Liver (tissue), 9 donors: ENCODE measurements around the gene C1orf94. TPM values are rescaled to one million over a fixed set of nuclear protein-coding genes. Genes with fewer than 3 reads are reported as not detected.

ENCODE experiments used
- DNase-seq: peaks from one replicate; pipeline ENCODE4 v3.0.0-alpha.2; 2017; ENCODE audit warnings: low spot score
- H3K27ac ChIP-seq, 2 donors: one replicate each; pipeline ENCODE4 v1.7.0; 2013; ENCODE audit warnings: inconsistent platforms in 2 of 2, low read length in 2 of 2, control low read depth in 1 of 2, low read depth in 1 of 2, mild to moderate bottlenecking in 1 of 2
- H3K27me3 ChIP-seq, 4 donors: one replicate each; pipeline versions ENCODE4 v1.6.1 to v1.7.0; 2013; ENCODE audit warnings: low read length in 3 of 4, inconsistent platforms in 1 of 4, mild to moderate bottlenecking in 1 of 4, moderate library complexity in 1 of 4; ENCODE audit not compliant: control insufficient read depth in 4 of 4, insufficient read depth in 4 of 4
- H3K36me3 ChIP-seq, 4 donors: one replicate each; pipeline versions ENCODE4 v1.6.1 to v1.7.0; 2013; ENCODE audit warnings: low read length in 3 of 4, mild to moderate bottlenecking in 3 of 4, low read depth in 1 of 4, moderate library complexity in 1 of 4; ENCODE audit not compliant: control insufficient read depth in 4 of 4, insufficient read depth in 3 of 4
- H3K4me1 ChIP-seq, 4 donors: one replicate each; pipeline versions ENCODE4 v1.6.1 to v1.7.0; 2013; ENCODE audit warnings: low read length in 3 of 4, mild to moderate bottlenecking in 3 of 4, moderate library complexity in 1 of 4; ENCODE audit not compliant: control insufficient read depth in 4 of 4, insufficient read depth in 4 of 4
- H3K4me3 ChIP-seq, 3 donors: one replicate each; pipeline versions ENCODE4 v1.6.1 to v1.7.0; 2013; ENCODE audit warnings: low read length in 3 of 3, control low read depth in 1 of 3, low read depth in 1 of 3, mild to moderate bottlenecking in 1 of 3
- H3K9ac ChIP-seq, 2 donors: one replicate each; pipeline ENCODE4 v1.7.0; 2013; ENCODE audit warnings: low read length in 2 of 2, mild to moderate bottlenecking in 2 of 2, moderate library complexity in 2 of 2, control low read depth in 1 of 2, low read depth in 1 of 2
- H3K9me3 ChIP-seq, 4 donors: one replicate each; pipeline versions ENCODE4 v1.6.1 to v1.7.0; 2013; ENCODE audit warnings: low read length in 3 of 4; ENCODE audit not compliant: control insufficient read depth in 4 of 4
- EGR1 ChIP-seq, 2 donors: IDR thresholded peaks; 2 replicates each; pipeline ENCODE4 v1.6.1; 2016 to 2018; ENCODE audit warnings: antibody characterized with exemption in 2 of 2, low read depth in 2 of 2
- GABPA ChIP-seq, 2 donors: IDR thresholded peaks in 1 of 2; conservative IDR thresholded peaks in 1 of 2; 2 replicates each; pipeline ENCODE4 v1.6.1; 2016; ENCODE audit warnings: antibody characterized with exemption in 2 of 2, mild to moderate bottlenecking in 1 of 2, moderate library complexity in 1 of 2
- HNF4G ChIP-seq: IDR thresholded peaks from 2 replicates; pipeline ENCODE4 v1.6.1; 2016; ENCODE audit warnings: antibody characterized with exemption
- JUND ChIP-seq, 2 donors: IDR thresholded peaks; 2 replicates each; pipeline ENCODE4 v1.6.1; 2016; ENCODE audit warnings: antibody characterized with exemption in 2 of 2
- MAX ChIP-seq: IDR thresholded peaks from 2 replicates; pipeline ENCODE4 v1.6.1; 2016; ENCODE audit warnings: antibody characterized with exemption
- NR2F2 ChIP-seq: IDR thresholded peaks from 2 replicates; pipeline ENCODE4 v1.6.1; 2016; ENCODE audit warnings: antibody characterized with exemption
- SP1 ChIP-seq: IDR thresholded peaks from 2 replicates; pipeline ENCODE4 v1.6.1; 2018; ENCODE audit warnings: antibody characterized with exemption, mild to moderate bottlenecking
- YY1 ChIP-seq: IDR thresholded peaks from 2 replicates; pipeline ENCODE4 v1.6.1; 2016; ENCODE audit warnings: antibody characterized with exemption, mild to moderate bottlenecking
- ZBTB33 ChIP-seq: IDR thresholded peaks from 2 replicates; pipeline ENCODE4 v1.6.1; 2016; ENCODE audit warnings: antibody characterized with exemption
- WGBS: extraction: QIAGEN DNeasy Blood & Tissue Kit; methylation state at CpG from one replicate; pipeline ENCODE4 v1.1.7; 2013; 5-methylcytosine and 5-hydroxymethylcytosine counted together
- polyA plus RNA-seq, 2 donors: library from polyadenylated mRNA; stranded (reverse) in 1 of 2; unstranded in 1 of 2; fragments of 200-250 nt in 1 of 2; fragments of >200 nt in 1 of 2; fragmentation: Nextera tagmentation in 1 of 2; extraction: Ambion mirVana in 1 of 2; gene quantifications; one replicate each; pipeline versions ENCODE4 v1.2.1 to v1.2.3, GENCODE V29; 2013 to 2015
- total RNA-seq, 2 donors: library from RNA; depleted of rRNA; stranded (reverse); fragments of >200 nt; gene quantifications; one replicate each; pipeline ENCODE4 v1.2.3, GENCODE V29; 2014
- donor health status: healthy.
- donor health status: healthy.
- donor health status: healthy.
- donor health status: healthy.
- donor health status: healthy.

C1orf94 gene
- total and polyA plus RNA-seq, 4 donors = not detected

GRCh38 chr1:34268311-34268954 lies 91.7 kb downstream of the C1orf94 start:
- no peak for DNase-seq
- Histone ChIP-seq H3K4me1 (no peaks in the 10 kb centered on the region), H3K4me3 (no peak overlapping the region), H3K27ac (no peak overlapping the region), H3K9ac (no peak overlapping the region), H3K27me3 (peaks cover 0 to 6% (median 0%) of the 10 kb centered on the region in 4 donors), H3K36me3 (no peaks in the 10 kb centered on the region), H3K9me3 (no peaks in the 10 kb centered on the region)
- TF ChIP-seq JUND (IDR thresholded peaks at IDR 0.05) = no peak
- TF ChIP-seq EGR1 (IDR thresholded peaks at IDR 0.05; ENCODE audit: low read depth in 2 of 2) = no peak
- TF ChIP-seq MAX = no peak
- no peak for TF ChIP-seq SP1
- TF ChIP-seq GABPA (IDR thresholded peaks at IDR 0.05 in 1 of 2, conservative IDR thresholded peaks at IDR 0.05 in 1 of 2) = no peak
- no peak for TF ChIP-seq ZBTB33
- TF ChIP-seq HNF4G = no peak
- TF ChIP-seq YY1 = no peak
- TF ChIP-seq NR2F2 = no peak
- 43% methylated on average over 5 of the region's 5 CpGs for WGBS

Other genes starting within 250 kb of the C1orf94 start
- under 1 TPM; 0.08 to 0.09 TPM for gene CSMD2, start 11.7 kb upstream of the C1orf94 start, total RNA-seq
- not detected for gene CSMD2, start 11.7 kb upstream of the C1orf94 start, polyA plus RNA-seq